GM19452 (cell line): Measurements from ENCODE around the gene INS.
"Not testable (repeated sequence)": the region's sequence is repeated elsewhere in the genome, so short reads cannot be mapped to it uniquely, and the experiment has no call there.

Experiments
- ATAC-seq: cut with Tn5 transposase; IDR thresholded peaks from one replicate; pipeline ENCODE4 v1.9.1; 2021; ENCODE audit not compliant: unreplicated experiment

Gene INS

DNA sequence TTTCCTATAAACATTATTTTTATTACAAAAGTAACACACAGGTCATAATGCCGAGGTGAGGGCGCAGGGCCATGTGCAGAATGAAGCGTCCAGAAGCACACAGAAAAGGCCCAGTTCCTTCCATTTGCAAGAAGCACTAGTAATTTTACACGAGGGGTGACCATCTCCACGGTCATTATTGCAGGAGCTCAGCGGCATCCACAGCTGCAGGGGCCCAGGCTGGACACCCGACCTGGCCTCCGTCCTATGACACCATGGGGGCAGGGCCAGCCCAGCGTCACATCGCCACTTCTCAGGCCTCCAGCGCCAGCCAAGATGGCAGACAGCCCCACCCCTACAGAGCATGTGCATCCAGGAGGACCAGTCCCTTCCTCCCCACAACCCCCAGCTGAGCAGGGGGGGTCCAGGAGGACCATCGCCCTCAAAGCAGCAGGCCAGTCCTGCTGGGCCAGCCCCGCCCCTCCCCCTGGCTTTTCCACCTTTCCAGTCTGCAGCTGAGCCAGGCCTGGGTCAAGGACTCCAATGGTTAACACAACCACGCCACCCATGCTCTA lies 25.3 kb downstream of the INS start:
- ATAC-seq, result no peak

DNA sequence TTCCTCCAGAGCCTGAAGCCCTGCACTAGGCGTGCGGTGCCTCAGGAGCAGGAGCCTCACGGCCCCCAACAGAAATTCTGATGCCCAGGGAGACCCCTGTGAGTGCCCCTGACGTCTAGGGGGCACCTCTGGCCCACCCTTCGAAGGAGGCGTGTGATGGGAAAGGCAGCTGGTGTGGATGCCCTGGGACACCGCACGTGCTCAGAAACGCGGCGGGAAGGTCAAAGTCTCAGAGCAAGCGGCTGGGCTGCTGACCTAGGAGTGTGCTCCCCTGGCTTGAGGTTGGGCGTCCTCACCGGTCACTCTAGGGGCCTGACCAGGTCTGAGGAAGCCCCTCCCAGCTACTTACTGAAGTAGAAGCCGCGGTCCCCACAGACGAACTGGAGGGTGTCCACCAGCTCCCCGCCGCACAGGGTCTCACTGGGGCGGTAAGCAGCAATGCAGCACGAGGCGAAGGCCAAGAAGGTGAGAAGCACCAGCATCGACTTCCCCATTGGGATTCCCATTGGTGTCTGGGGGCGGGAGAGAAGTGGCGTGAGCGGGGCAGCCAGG lies 25.9 kb downstream of the INS start:
- ATAC-seq, result no peak

DNA sequence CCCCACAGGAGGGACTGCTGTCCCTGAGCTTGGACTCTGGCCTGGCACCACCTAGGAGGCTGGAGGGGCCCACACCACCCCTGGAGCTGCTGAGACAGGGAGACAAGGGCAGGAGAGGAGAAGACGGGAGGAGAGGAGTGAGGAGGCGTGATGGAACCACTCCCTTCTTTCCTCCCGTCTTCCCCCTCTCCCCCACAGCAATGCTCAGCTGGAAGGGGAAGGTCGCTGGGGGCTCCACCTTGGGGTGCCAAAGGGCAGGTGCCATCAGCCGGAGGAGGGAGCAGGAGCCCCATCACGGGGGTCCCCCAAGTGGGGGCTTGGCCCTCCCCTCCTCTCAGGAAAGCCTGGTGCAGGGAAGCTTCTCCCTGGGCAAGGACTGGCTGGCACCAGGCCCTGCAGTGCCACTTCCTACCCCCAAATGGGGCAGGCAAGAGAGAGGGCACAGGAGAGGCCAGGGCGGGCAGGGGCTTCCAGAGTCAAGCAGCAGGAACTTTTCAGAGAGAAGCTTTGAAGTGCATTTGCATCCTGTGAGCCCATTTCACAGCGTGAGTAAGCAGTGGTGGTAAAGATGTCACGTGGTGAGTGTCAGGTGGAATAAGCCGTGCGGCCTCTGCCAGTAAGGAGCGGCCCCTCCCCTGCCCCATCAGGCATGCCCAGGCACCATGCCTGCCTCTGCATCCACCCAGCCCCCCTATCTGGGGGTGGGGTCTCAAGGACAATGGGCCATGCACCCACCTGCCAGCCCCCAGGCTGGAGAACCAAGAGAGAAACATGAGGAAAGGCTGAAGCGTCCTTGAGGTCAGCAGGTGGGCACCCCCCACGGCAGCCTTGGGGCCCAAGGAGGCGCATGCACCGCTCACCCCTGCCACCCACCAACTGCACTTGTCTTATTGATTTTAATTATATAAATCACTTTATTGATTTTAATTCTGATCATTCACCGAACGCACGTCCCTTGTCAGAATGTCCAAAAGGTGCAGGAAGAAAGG lies 26.7 kb downstream of the INS start:
- no peak for ATAC-seq

DNA sequence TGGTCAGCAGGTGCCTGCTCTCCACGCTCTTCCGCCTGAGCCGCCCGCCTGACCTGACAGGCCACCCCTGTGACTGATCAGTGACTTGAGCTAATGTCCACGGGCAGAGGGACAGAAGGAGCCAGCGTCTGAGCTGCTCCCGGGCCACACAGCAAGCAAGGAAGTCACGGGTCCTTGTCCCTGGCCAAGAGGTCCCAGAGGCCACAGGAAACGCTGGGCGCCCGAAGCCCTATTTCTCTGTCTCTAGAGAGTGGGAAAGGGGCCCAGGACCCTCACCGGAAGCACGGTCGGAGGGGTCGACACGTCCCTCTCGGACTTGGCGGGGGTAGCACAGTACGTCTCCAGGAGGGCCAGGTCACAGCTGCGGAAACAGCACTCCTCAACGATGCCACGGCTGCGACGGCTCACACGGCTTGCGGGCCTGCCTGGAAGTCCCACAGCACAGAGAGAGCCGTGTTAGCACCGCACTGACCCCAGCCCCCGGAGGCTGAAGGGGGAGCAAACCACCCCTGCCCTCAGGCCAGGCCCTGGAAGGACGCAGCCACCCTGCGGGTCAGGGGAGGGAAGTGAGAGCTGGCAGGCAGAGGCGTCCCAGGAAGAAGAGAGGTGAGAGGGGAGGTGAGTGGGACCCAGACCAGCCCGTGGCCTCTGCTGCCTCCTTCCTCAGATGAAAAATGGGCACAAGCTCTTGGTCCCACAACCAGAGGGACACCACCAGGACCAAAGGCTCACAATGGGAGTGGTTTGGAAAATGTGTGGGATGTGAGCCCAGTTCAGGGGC lies 27.6 kb downstream of the INS start:
- ATAC-seq, result no peak

DNA sequence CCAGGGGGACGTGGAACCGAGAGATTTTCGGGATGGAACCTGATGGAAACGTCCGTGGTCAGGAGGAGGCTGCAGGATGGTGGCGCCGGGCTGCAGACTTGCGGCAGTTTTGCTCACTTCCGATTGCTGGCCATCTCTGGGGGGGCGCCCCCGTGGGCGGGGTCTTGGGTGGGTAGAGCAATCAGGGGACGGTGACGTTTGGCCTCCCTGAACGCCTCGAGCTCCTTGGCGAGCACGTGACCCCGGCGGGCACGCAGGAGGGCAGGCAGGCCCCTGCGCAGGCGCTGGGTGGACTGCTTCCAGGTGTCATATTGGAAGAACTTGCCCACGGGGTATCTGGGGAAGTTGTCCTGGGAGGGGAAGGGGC lies 28.2 kb downstream of the INS start:
- no peak for ATAC-seq

DNA sequence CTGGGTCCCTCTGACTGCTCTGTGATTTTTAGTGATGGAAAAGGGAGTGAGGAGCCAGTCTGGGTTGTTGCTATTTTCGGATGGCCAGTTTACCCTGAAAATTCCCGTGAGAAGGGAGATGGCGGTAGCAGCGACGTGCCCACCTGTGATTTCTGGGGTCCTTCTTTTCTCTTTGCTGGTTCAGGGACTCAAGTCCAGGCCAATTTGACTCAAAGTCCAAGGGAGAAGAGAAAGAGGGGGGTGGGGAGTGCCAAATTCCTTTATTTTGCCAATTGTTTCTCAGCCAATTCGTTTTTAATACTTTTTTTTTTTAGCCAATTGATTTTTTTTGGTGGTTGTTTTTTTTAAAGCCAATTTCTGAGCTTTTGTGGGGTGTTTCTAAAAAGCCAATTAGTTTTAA lies 28.8 kb downstream of the INS start:
- ATAC-seq, result no peak

DNA sequence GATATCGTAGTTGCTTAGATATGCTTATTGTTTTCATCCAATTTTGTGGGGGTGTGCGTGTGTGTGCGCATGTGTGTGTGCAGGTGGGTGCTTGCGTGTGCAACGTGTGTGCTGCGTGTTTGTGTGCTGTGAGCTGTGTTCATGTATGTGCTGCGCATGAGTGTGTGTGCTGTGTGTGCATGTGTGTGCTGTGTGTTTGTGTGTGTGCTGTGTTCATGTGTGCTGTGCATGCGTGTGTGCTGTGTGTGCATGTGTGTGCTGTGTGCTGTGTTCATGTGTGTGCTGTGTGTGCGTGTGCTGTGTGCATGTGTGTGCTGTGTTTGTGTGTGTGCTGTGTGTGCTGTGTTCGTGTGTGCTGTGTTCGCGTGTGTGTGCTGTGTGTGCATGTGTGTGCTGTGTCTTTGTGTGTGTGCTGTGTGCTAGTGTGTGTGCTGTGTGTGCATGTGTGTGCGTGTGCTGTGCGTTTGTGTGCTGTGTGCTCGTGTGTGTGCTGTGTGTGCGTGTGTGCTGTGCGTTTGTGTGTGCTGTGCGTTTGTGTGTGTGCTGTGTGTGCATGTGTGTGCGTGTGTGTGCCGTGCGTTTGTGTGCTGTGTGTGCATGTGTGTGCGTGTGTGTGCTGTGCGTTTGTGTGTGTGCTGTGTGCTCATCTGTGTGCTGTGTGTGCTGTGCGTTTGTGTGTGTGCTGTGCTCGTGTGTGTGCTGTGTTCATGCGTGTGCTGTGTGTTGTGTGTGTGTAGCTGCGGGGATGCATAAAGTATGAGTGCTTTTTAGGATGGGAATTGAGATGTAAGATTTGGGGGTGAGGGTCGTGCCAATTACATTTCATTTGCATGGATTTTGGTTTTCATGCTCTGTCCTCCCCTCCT lies 29.4 kb downstream of the INS start:
- no peak for ATAC-seq

DNA sequence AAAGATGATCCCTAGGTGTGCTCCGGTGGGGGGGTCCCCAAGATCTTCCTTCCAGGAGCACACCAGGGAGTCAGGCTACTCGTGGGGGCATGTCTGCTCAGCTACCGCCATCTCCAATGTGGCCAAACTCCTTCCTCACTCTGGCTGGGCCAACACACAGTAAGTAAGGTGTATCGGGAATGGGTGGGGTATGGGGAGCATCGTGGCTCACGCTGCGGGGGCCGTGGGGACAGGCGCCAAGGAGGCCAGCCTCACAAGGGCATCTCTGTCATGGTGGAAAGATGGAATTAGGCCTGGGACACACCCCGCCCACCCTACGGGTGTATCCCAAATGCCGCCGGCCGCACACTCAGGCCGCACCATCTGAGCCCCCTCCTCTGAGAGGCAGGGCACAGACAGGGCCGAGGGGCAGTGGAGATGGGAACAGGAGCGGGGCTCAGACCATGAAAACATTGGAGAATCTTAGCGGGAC lies 30.1 kb downstream of the INS start:
- ATAC-seq, result no peak

DNA sequence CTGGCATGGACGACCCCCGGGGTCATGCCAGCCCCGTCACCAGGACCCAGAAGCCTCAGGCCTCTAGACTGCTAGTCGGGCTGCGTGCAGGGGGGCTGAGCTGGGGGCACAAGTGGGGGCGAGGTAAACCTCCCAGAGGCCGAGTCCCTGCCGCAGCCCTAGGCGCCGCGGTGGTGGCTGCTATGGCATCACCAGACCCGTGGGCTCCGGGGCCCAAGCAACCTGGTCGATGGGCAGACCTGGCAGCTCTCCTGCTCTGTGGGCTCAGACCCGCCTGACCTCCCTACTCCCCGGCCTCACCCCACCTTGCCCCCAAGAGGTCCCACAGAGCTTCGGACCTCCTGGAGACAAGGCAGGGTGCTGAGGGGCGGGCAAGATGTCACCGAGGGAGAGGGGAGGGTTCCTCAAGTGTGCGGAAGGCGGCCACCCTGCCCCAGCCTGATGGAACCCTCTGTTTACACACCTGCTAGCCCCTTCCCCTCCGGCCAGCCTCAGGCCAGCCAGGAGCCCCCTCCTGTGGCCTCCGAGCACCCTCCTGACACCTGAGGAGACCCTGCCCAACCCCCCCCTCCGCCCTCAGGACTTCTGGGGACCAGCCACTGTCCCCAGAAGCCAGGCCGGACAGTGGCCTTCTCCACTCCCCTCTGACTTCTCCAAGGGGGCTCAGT lies 31.2 kb downstream of the INS start:
- no peak for ATAC-seq

DNA sequence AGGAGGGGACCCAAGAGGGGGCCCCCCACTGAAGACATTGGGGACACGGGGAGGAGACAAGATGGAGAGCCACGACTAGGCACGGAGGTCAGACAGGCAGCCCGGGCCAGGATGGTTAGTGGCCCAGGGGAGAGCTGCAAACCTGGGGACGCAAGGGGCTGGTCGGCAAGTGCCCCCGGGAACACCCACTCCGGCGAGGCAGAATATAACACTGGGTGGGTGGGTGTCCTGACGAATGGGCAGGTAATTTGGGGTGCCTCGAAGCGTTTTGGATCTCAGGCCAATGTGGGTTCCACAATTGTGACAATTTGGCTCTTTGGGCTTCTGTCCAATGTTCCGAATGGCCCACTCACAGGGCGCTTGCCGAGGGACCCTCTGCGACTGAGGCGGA lies 31.7 kb downstream of the INS start:
- ATAC-seq, result no peak

DNA sequence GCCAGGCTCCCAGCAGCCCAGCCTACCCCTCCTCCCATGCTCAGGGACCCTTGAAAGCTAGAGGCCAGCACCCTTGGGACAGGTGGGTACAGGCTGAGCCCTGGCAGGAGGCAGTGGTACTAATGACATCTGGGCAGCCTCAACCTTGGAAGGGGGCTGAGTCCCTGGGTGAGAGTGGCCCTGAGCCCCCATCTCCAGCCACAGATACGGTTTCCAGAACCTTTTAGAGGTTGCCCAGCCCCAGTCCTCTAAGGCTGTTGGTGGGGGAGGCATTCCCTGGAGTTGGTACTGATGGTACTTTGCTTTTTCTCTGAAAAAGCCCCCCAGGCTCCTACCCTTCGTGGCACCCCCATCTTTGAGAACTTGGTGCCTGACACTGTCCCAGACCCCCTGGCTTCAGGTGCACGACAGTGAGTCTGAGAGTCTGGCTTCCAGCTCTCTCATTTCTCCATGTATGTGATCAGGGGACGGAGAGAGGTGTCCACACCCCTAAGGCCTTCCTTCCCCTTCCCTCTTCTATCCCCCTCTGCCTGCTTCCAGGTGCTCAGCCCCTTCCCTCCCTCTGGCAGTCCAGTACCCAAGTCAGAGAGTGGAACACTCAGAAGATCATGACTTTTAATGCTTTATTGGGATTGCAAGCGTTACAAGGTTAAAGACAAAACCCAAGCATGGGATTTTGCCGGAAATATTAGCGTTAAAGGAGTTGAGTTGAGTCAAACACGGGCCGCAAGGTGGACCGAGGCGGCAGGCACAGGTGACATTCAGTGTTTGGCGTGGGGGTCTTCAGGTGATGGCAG lies 32.3 kb downstream of the INS start:
- no peak for ATAC-seq

DNA sequence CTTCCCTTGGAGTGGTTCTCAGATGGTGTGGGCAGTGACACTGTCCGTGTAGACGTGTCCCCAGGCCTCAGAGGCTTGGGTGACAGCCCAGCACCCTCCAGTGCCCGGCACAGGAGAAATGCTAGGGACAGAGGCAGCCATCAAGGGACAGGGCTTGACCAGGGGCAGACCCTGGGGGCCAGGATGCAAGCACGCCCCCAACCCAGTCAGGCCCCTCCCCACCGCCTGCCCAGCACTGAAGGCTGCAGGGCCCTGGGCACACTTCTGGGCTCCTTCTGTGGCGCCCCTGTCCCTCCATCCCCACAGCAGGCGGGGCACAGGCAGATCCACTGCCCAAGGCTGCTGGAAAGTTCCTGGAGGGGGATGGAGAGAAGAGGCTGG lies 32.9 kb downstream of the INS start:
- no peak for ATAC-seq

DNA sequence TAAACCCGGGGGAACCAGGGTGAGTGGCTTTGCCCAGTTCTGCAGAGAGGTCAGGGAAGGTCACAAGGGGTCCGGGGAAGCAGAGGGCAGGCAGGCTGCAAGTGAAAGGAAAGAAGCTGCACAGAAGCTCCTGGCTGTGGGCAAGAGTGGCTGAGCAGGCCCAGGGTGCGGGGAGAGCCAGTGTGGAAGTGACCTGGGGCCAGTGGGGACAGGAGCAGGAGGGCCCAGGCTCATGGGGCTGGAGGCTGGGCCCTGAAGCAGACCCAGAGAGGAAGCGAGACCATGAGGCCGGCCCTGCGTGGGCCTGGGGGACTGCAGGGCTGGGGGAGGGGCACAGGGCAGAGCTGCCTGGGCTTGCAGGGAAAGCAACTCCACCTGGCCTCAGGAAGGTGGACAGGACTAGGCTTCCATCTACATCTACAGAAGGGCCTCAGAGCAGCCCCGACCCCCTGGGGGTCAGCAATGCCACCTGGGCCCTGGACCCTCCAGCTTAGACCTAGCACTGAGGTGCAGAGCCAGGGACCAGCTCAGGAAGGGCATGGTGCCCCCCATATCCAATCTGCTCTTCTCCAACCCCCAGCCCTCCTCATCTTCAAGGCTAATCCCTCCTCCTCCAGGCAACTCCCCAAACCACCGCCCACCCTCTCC lies 33.4 kb downstream of the INS start:
- ATAC-seq, result no peak

DNA sequence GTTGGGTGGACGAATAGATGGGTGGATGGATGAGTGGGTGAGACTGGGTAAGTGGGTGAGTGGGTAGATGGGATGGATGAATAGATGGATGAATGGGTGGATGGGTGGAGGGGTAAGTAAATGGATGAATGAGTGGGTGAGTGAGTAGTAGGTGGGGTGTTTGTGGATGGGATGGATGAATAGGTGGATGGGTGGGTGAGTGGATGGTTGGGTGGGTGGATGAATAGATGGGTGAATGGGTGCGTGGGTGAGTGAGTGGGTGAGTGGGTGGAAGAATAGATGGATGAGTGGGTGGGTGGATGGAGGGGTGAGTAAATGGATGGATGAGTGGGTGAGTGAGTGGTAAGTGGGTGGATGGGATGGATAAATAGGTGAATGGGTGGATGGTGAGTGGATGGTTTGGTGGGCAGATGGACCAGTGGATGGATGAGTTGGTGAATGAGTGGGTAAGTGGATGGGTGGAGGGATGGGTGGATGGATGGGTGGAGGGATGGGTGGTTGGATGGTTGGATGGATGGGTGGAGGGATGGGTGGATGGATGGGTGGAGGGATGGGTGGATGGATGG lies 34.4 kb downstream of the INS start:
- no peak for ATAC-seq

DNA sequence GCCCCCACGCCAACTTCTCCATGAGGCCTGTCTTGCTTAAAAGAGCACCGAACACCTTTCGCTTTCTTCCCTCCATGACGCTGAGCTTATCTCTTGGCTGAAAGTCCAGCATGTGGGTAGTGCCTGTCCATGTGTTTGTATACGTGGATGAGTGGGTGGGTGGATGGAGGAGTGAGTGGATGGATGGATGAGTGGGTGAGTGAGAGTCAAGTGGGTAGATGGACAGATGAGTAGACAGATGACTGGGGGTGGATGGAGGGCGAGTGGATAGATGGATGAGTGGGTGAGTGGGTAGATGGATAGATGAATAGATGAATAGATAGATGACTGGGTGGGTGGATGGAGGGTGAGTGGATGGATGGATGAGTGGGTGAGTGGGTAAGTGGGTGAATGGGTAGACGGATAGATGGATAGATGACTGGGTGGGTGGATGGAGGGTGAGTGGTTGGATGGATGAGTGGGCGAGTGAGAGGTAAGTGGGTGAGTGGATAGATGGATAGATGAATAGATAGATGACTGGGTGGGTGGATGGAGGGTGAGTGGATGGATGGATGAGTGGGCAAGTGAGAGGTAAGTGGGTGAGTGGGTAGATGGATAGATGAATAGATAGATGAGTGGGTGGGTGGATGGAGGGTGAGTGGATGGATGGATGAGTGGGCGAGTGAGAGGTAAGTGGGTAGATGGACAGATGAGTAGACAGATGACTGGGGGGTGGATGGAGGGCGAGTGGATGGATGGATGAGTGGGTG lies 36.1 kb downstream of the INS start:
- not testable (repeated sequence) for ATAC-seq

DNA sequence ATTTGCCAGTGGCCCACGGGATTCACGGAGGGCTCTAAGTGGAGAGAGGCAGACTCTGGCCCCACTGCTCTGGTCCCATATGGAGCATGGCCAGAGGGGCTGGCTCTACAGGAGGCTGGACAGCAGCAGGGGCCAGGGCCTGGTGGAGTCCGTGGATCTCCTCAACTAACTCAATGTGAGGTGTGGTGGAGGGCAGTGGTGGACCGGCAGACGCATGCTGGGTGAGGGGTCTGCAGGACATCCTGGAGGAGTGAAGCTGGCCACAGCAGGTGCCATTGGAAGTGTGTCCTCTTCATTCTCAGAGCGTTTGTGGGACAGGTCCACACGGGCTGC lies 37.4 kb downstream of the INS start:
- no peak for ATAC-seq

DNA sequence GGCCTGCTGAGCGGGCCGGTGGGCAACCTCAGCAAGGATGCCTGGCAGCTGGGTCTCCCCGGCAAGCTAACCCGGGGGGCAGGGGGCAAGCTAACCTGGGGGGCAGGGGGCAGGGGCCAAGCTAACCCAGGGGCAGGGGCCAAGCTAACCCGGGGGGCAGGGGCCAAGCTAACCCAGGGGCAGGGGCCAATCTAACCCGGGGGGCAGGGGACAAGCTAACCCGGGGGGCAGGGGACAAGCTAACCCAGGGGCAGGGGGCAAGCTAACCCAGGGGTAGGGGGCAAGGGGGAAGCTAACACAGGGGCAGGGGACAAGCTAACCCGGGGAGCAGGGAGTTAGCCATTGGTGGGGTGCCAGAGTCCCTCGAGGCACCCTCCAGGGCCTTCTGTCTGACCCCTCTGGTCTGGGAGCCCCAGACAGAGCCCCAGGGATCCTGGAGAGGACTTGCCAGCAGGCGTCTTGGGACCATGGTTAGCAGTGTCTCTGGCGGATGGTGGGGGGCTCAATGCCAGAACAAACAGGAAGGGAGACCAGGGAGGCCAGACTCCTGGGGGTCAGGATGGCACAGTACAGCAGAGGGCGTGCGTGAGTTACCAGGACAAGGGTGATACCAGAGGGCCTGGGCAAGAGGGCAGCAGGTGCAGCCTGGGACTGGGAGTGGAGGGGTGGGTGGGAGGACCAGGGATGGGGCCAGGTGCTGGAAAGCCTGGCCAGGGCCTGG lies 37.9 kb downstream of the INS start:
- ATAC-seq, result no peak
